Immature natural killer cell (primary cell): ENCODE results near the gene ZNF446. TPM values are rescaled to one million over a fixed set of nuclear protein-coding genes. Genes with fewer than 3 reads are reported as not detected.

Source experiments
- DNase-seq, 3 donors: peaks; one replicate each; pipeline ENCODE4 v3.0.0; 2022; ENCODE audit warnings: mixed read lengths in 1 of 3
- H3K27ac Mint-ChIP-seq, 6 donors: one replicate each; pipeline ENCODE4 v1.8.0; 2020; ENCODE audit warnings: mixed read lengths in 6 of 6, mild to moderate bottlenecking in 5 of 6, inconsistent platforms in 4 of 6, moderate library complexity in 3 of 6
- H3K27me3 Mint-ChIP-seq, 3 donors: one replicate each; pipeline ENCODE4 v1.8.0; 2020 to 2021; ENCODE audit warnings: low read depth in 3 of 3, mild to moderate bottlenecking in 3 of 3, mixed read lengths in 3 of 3, moderate library complexity in 3 of 3, inconsistent platforms in 1 of 3
- H3K36me3 Mint-ChIP-seq, 3 donors: one replicate each; pipeline ENCODE4 v1.8.0; 2020; ENCODE audit warnings: mixed read lengths in 3 of 3, inconsistent platforms in 2 of 3, mild to moderate bottlenecking in 2 of 3
- H3K4me1 Mint-ChIP-seq, 2 donors: one replicate each; pipeline ENCODE4 v1.8.0; 2020; ENCODE audit warnings: inconsistent platforms in 2 of 2, mild to moderate bottlenecking in 2 of 2, mixed read lengths in 2 of 2, moderate library complexity in 1 of 2
- H3K4me3 Mint-ChIP-seq, 5 donors: one replicate each; pipeline ENCODE4 v1.8.0; 2020; ENCODE audit warnings: mild to moderate bottlenecking in 5 of 5, mixed read lengths in 5 of 5, inconsistent platforms in 3 of 5, moderate library complexity in 3 of 5
- H3K9me3 Mint-ChIP-seq, 6 donors: one replicate each; pipeline ENCODE4 v1.8.0; 2020; ENCODE audit warnings: mild to moderate bottlenecking in 6 of 6, mixed read lengths in 6 of 6, inconsistent platforms in 4 of 6, moderate library complexity in 3 of 6
- polyA plus RNA-seq, 3 donors: library from polyadenylated mRNA; unstranded; fragments of 300-500 nt; fragmentation: Illumina TruSeq; gene quantifications; one replicate each; pipeline ENCODE4 v1.2.3, GENCODE V29; 2021

ZNF446 gene
- polyA plus RNA-seq, 3 donors from 2014 or later = 2.3 to 3.6 (median 2.5) TPM

DNA sequence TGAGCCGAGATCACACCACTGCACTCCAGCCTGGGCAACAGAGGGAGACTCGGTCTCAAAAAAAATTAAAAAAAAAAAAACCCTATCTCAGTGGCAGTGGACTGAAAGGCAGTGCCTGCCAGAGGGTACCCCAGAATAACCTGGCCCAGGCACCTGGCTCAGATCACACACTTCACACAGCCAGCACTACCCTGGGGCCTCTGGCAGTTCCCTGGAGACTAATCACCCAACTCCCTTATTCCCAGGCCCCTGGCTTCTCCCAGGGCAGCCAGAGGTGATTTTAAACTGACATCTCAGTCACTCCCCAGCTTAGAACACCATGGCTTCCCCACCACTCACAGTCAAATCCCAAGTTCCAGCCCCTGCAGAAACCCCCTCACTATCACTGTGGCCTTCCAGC lies 39.1 kb downstream of the ZNF446 start:
- H3K36me3 Mint-ChIP-seq = peaks cover 0 to 5% (median 4%) of the 10 kb centered on the region in 3 donors
- peak overlapping the region in 4 of 5 donors; percentile 16 to 57 (median 35) for H3K4me3 Mint-ChIP-seq
- DNase-seq = no peak
- H3K4me1 Mint-ChIP-seq = peaks cover 30 to 42% of the 10 kb centered on the region in 2 donors
- peaks cover 10 to 19% (median 13%) of the 10 kb centered on the region in 3 donors for H3K27me3 Mint-ChIP-seq
- no peaks in the 10 kb centered on the region for H3K9me3 Mint-ChIP-seq
- peak overlapping the region in 4 of 6 donors; percentile 18 to 49 (median 41) for H3K27ac Mint-ChIP-seq

GRCh38 chr19:58516246-58516836 lies 40.2 kb downstream of the ZNF446 start:
- Mint-ChIP-seq H3K36me3 (peaks cover 0 to 5% (median 4%) of the 10 kb centered on the region in 3 donors), H3K9me3 (no peaks in the 10 kb centered on the region), H3K27me3 (peaks cover 12 to 19% (median 13%) of the 10 kb centered on the region in 3 donors), H3K4me1 (peaks cover 34 to 45% of the 10 kb centered on the region in 2 donors), H3K27ac (no peak overlapping the region), H3K4me3 (no peak overlapping the region)
- no peak for DNase-seq

- peaks cover 12 to 19% (median 13%) of the 10 kb centered on the region in 3 donors for H3K27me3 Mint-ChIP-seq
- H3K9me3 Mint-ChIP-seq = no peaks in the 10 kb centered on the region
- peak overlapping the region in 1 of 5 donors; percentile 27 for H3K4me3 Mint-ChIP-seq
- peak overlapping the region in 1 of 6 donors; percentile 74 for H3K27ac Mint-ChIP-seq
- peaks cover 0 to 5% (median 4%) of the 10 kb centered on the region in 3 donors for H3K36me3 Mint-ChIP-seq
- no peak for DNase-seq
- peaks cover 34 to 45% of the 10 kb centered on the region in 2 donors for H3K4me1 Mint-ChIP-seq
Observed at GRCh38 chr19:58516964-58517833, 41.0 kb downstream of the ZNF446 start.

DNA sequence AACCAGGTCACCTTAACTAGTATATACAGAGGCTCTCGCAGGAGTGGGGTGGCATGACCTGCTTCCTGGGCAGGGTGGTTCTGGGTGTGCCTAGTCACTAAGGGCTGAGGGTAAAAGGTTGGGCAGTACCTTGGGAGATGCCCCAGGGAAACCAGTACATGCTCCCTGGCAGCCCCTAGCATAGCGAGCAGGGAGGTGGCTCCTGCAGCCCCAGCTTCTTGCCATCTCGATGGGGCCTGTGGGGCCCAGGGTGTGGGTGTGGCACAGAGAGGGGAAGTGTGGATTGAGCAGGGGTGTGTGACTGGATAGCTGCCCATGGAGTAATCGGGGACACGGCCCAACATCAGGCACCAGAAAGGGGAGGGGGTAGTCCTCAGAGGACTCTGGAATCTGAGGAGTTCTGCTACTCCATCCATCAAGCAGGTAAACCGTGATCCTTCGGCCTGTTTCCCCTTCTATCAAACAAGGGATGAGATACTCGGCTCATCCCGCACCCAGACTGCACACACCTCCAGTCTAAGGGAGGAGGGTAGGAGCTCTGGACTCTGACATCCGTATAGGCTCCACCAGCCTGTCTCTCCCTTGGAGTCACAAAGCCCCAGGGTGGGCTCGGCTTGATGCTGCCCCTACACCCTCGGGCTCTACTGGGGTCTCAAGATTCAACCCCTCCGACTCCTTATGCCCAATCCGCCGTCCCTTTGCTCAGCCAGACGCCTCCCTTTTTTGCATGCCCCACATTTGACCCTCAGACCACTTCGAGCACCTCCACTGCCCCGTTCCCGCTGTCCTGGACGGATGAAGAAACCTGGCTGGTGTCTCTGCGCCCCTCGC lies 42.3 kb downstream of the ZNF446 start:
- Mint-ChIP-seq H3K4me1 (peaks cover 34 to 45% of the 10 kb centered on the region in 2 donors), H3K36me3 (peaks cover 0 to 5% (median 4%) of the 10 kb centered on the region in 3 donors), H3K4me3 (peak overlapping the region; percentile 91 to 96 (median 91)), H3K27me3 (peaks cover 12 to 17% (median 13%) of the 10 kb centered on the region in 3 donors), H3K27ac (peak overlapping the region; percentile 96 to 99 (median 97)), H3K9me3 (no peaks in the 10 kb centered on the region)
- DNase-seq = no peak

- peaks cover 32 to 42% of the 10 kb centered on the region in 2 donors for H3K4me1 Mint-ChIP-seq
- peak overlapping the region; percentile 96 to 99 (median 97) for H3K27ac Mint-ChIP-seq
- DNase-seq = peak in 1 of 3 donors; percentile 38
- peaks cover 12 to 15% (median 13%) of the 10 kb centered on the region in 3 donors for H3K27me3 Mint-ChIP-seq
- no peaks in the 10 kb centered on the region for H3K9me3 Mint-ChIP-seq
- peak overlapping the region; percentile 91 to 96 (median 91) for H3K4me3 Mint-ChIP-seq
- peaks cover 0 to 5% (median 4%) of the 10 kb centered on the region in 3 donors for H3K36me3 Mint-ChIP-seq
Observed at GRCh38 chr19:58519087-58519354, 42.9 kb downstream of the ZNF446 start.

DNA sequence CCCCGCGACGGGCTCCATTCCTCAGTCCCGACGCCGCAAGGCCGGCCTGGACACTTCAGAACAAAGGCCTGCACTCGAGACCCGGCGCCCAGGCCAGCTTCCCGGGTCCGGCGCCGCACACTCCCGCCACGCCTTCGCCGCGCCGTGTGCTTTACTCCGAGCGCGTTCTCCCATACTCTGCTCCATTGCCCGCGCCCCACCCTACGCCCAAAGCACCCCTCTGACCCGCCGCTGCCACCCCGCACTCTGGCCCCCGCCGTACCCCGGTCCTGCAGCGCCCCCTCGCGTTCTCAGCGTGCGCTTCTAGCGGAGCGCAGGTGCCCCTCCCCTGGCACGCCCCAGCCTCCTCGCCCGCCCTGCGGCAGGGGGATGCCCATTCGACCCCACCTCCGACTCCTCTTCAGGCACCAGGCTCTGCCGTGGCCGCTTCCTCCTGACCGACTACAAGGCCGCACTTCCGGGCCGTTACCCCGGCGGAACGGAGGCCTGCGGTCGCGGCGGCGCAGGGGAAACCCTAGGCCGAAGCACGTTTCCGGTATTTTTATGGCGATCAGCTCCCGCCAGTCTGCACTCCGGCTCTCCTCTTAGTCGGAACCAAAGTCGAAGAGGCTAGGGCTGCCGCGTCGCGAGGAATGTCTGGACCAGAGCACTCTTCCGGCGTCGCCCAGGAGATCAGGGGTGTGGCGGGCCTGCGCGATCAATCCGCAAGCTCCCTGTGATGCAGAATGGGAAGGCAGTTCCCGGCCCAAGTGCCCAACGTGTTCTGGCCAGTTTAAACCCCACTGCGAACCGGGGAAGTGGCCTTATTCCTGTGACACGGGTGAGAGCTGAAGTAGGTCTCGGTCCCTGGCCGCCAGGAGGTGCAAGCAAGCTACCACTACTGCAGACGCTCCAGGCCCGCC lies 43.5 kb downstream of the ZNF446 start, which contains the start of gene ZBTB45:
ZBTB45 (minus strand) TSS at position 456 of the 902 bp plus-strand sequence. CDS start 2,137 bp downstream, outside the sequence.
- Mint-ChIP-seq H3K4me3 (peak within 1 kb of the TSS; percentile 91 to 96 (median 91)), H3K9me3 (no peaks in the 10 kb centered on the region), H3K27ac (peak within 1 kb of the TSS; percentile 96 to 99 (median 97)), H3K4me1 (peaks cover 29 to 37% of the 10 kb centered on the region in 2 donors), H3K27me3 (peaks cover 12 to 13% (median 12%) of the 10 kb centered on the region in 3 donors), H3K36me3 (peaks cover 0 to 5% (median 4%) of the 10 kb centered on the region in 3 donors)
- DNase-seq = peak; percentile 91 to 93 (median 93)

GRCh38 chr19:58520257-58520599 lies 44.1 kb downstream of the ZNF446 start:
- H3K36me3 Mint-ChIP-seq = peaks cover 0 to 5% (median 4%) of the 10 kb centered on the region in 3 donors
- DNase-seq = no peak

DNA sequence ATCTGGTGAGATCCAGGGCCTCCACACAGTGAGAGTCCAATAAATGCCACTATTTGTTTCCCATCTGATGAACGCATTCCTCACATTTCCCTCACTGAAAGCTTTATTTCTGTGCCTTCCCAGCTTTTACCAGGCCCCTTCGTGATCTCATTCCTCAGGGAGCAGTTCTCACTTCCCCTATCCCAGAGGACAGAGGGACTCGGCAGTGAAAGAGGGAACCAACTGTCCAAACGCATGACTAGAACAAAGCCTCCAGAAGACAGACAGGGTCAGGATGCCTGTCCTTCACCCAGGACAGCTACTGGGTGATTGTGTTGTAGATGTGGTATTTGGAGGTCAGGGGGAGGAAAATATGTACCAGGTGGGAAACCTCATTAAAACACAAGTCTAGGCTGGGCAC lies 45.5 kb downstream of the ZNF446 start:
- DNase-seq = no peak
- peaks cover 10 to 12% (median 11%) of the 10 kb centered on the region in 3 donors for H3K27me3 Mint-ChIP-seq
- H3K4me3 Mint-ChIP-seq = peak overlapping the region in 3 of 5 donors; percentile 31 to 60 (median 49)
- peaks cover 29 to 30% of the 10 kb centered on the region in 2 donors for H3K4me1 Mint-ChIP-seq
- no peaks in the 10 kb centered on the region for H3K9me3 Mint-ChIP-seq
- H3K27ac Mint-ChIP-seq = peak overlapping the region in 2 of 6 donors; percentile 76 to 78
- H3K36me3 Mint-ChIP-seq = peaks cover 0 to 4% (median 0%) of the 10 kb centered on the region in 3 donors

More at GRCh38 chr19:58520257-58520599, 44.1 kb downstream of the ZNF446 start:
- H3K9me3 Mint-ChIP-seq = no peaks in the 10 kb centered on the region
- H3K27ac Mint-ChIP-seq = peak overlapping the region; percentile 96 to 99 (median 97)
- H3K4me3 Mint-ChIP-seq = peak overlapping the region; percentile 91 to 96 (median 91)
- H3K27me3 Mint-ChIP-seq = peaks cover 12% of the 10 kb centered on the region in 3 donors
- peaks cover 29 to 37% of the 10 kb centered on the region in 2 donors for H3K4me1 Mint-ChIP-seq

DNA sequence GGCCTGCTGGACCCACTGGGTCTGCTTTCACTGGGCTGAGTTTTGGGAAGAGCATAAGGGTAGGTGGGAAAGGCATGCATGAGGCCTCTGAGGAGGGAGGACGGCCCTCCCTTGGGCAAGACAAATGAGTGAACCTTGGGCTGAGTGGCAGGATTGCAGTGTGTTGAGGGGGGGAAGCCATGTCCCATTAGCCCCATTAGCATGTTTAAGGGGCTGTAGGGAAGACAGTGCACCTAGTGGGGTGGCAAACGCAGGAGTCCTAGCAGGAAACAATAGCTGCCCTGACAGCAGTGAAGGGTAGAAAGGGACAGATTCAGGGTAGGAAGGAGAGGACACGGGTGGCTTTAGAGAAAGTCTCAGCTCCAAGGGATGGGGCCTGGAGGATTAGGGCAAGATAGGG lies 46.6 kb downstream of the ZNF446 start:
- Mint-ChIP-seq H3K36me3 (peaks cover 0 to 4% (median 0%) of the 10 kb centered on the region in 3 donors), H3K4me3 (no peak overlapping the region), H3K9me3 (no peaks in the 10 kb centered on the region), H3K27me3 (peaks cover 10 to 12% (median 11%) of the 10 kb centered on the region in 3 donors), H3K27ac (peak overlapping the region in 2 of 6 donors; percentile 37 to 78), H3K4me1 (peaks cover 27 to 29% of the 10 kb centered on the region in 2 donors)
- DNase-seq = no peak

GRCh38 chr19:58529405-58529804 lies 53.3 kb downstream of the ZNF446 start:
- no peak for DNase-seq
- H3K27me3 Mint-ChIP-seq = peaks cover 0 to 4% (median 0%) of the 10 kb centered on the region in 3 donors
- no peaks in the 10 kb centered on the region for H3K9me3 Mint-ChIP-seq
- H3K4me3 Mint-ChIP-seq = no peak overlapping the region
- H3K4me1 Mint-ChIP-seq = no peaks in the 10 kb centered on the region
- H3K27ac Mint-ChIP-seq = no peak overlapping the region
- peaks cover 0 to 5% (median 0%) of the 10 kb centered on the region in 3 donors for H3K36me3 Mint-ChIP-seq
